WTC11 (cell line): Measurements from ENCODE around the gene SRGAP2B. TPM values are rescaled to one million over a fixed set of nuclear protein-coding genes. Genes with fewer than 3 reads are reported as not detected.
"Not testable (repeated sequence)": the region's sequence is repeated elsewhere in the genome, so short reads cannot be mapped to it uniquely, and the experiment has no call there.

ENCODE experiments used
- ATAC-seq: fragments of 200-7000 bp; cut with Tn5 transposase; 2 replicates; pipeline ENCODE4 v1.10.0; 2021; ENCODE audit warnings: mild to moderate bottlenecking, moderate library complexity
- CTCF ChIA-PET: fragments of 300-600 bp; sonication (Branson Sonifier 250); formaldehyde crosslinking; loops from one replicate; lab custom pipeline; 2021; ENCODE audit warnings: antibody characterized with exemption; lab: Charles Lee
- POLR2A ChIA-PET: fragments of 350-600 bp; sonication (Branson Sonifier 250); formaldehyde crosslinking; loops from one replicate; lab custom pipeline; 2021; ENCODE audit warnings: antibody characterized with exemption; lab: Charles Lee
- DNase-seq: peaks from one replicate; pipeline ENCODE4 v3.0.0; 2021; ENCODE audit warnings: low spot score
- H3K27ac Mint-ChIP-seq: 2 replicates; pipeline ENCODE4 v1.8.0; 2021; ENCODE audit warnings: mixed read lengths
- H3K27me3 Mint-ChIP-seq: 2 replicates; pipeline ENCODE4 v1.8.0; 2021; ENCODE audit warnings: low read depth, mild to moderate bottlenecking, moderate library complexity, mixed read lengths
- H3K36me3 Mint-ChIP-seq: 2 replicates; pipeline ENCODE4 v1.8.0; 2021; ENCODE audit warnings: mixed read lengths
- H3K4me1 Mint-ChIP-seq: 2 replicates; pipeline ENCODE4 v1.8.0; 2022; ENCODE audit warnings: mixed read lengths
- H3K4me3 Mint-ChIP-seq: 2 replicates; pipeline ENCODE4 v1.8.0; 2021; ENCODE audit warnings: mild to moderate bottlenecking, moderate library complexity, mixed read lengths
- H3K9me3 Mint-ChIP-seq: 2 replicates; pipeline ENCODE4 v1.8.0; 2021; ENCODE audit warnings: mixed read lengths
- FOXK1 ChIP-seq: sonication (generic); formaldehyde crosslinking; IDR thresholded peaks from 2 replicates; pipeline ENCODE4 v1.8.0; 2022; ENCODE audit warnings: mild to moderate bottlenecking, moderate library complexity, missing genetic modification reagents
- total RNA-seq: library from RNA; stranded (reverse); gene quantifications from 3 replicates; pipeline ENCODE4 v1.2.3, GENCODE V29; 2021

SRGAP2B gene
- total RNA-seq, 1 experiment from 2014 or later = 64.8 TPM

GRCh38 chr1:145115587-145116493 lies 20.7 kb upstream of the SRGAP2B start:
- H3K27ac Mint-ChIP-seq, POLR2A ChIA-PET, CTCF ChIA-PET, H3K4me1 Mint-ChIP-seq, H3K9me3 Mint-ChIP-seq, H3K36me3 Mint-ChIP-seq, H3K27me3 Mint-ChIP-seq, DNase-seq, ATAC-seq, H3K4me3 Mint-ChIP-seq: not testable (repeated sequence)

- ATAC-seq, H3K4me3 Mint-ChIP-seq, H3K27ac Mint-ChIP-seq, POLR2A ChIA-PET, H3K36me3 Mint-ChIP-seq, H3K9me3 Mint-ChIP-seq, DNase-seq, H3K4me1 Mint-ChIP-seq, H3K27me3 Mint-ChIP-seq, CTCF ChIA-PET: not testable (repeated sequence)
Measured at GRCh38 chr1:145114560-145115057, 19.5 kb upstream of the SRGAP2B start.

GRCh38 chr1:145112703-145113102 lies 17.6 kb upstream of the SRGAP2B start:
- not testable (repeated sequence) for H3K4me3 Mint-ChIP-seq

GRCh38 chr1:145111674-145112073 lies 16.5 kb upstream of the SRGAP2B start:
- ATAC-seq, CTCF ChIA-PET, H3K36me3 Mint-ChIP-seq, H3K9me3 Mint-ChIP-seq, DNase-seq, H3K27me3 Mint-ChIP-seq, H3K27ac Mint-ChIP-seq, H3K4me1 Mint-ChIP-seq, H3K4me3 Mint-ChIP-seq, POLR2A ChIA-PET: not testable (repeated sequence)

More at GRCh38 chr1:145112703-145113102, 17.6 kb upstream of the SRGAP2B start:
- DNase-seq, H3K27me3 Mint-ChIP-seq, H3K36me3 Mint-ChIP-seq, H3K27ac Mint-ChIP-seq, POLR2A ChIA-PET, H3K4me1 Mint-ChIP-seq, CTCF ChIA-PET, H3K9me3 Mint-ChIP-seq: not testable (repeated sequence)
- peak; percentile 47; the same call in 1 of the 2 replicates for ATAC-seq

GRCh38 chr1:145103294-145103693 lies 8.2 kb upstream of the SRGAP2B start:
- ATAC-seq, H3K9me3 Mint-ChIP-seq, H3K27me3 Mint-ChIP-seq, CTCF ChIA-PET, DNase-seq, H3K4me3 Mint-ChIP-seq, H3K4me1 Mint-ChIP-seq, H3K36me3 Mint-ChIP-seq, H3K27ac Mint-ChIP-seq, POLR2A ChIA-PET: not testable (repeated sequence)

GRCh38 chr1:145101725-145102124 lies 6.6 kb upstream of the SRGAP2B start:
- H3K27ac Mint-ChIP-seq, POLR2A ChIA-PET, CTCF ChIA-PET, ATAC-seq, H3K27me3 Mint-ChIP-seq, H3K4me1 Mint-ChIP-seq, H3K36me3 Mint-ChIP-seq, H3K9me3 Mint-ChIP-seq, DNase-seq, H3K4me3 Mint-ChIP-seq: not testable (repeated sequence)

GRCh38 chr1:145094655-145095211 lies 395 bp downstream of the SRGAP2B start:
- H3K9me3 Mint-ChIP-seq, H3K27me3 Mint-ChIP-seq, CTCF ChIA-PET, POLR2A ChIA-PET, H3K27ac Mint-ChIP-seq, H3K36me3 Mint-ChIP-seq, H3K4me1 Mint-ChIP-seq: not testable (repeated sequence)
- H3K4me3 Mint-ChIP-seq = peak overlapping the region; percentile 46
- ATAC-seq (peak; percentile 0; the same call in 1 of the 2 replicates), DNase-seq (peak; percentile 8)

DNA sequence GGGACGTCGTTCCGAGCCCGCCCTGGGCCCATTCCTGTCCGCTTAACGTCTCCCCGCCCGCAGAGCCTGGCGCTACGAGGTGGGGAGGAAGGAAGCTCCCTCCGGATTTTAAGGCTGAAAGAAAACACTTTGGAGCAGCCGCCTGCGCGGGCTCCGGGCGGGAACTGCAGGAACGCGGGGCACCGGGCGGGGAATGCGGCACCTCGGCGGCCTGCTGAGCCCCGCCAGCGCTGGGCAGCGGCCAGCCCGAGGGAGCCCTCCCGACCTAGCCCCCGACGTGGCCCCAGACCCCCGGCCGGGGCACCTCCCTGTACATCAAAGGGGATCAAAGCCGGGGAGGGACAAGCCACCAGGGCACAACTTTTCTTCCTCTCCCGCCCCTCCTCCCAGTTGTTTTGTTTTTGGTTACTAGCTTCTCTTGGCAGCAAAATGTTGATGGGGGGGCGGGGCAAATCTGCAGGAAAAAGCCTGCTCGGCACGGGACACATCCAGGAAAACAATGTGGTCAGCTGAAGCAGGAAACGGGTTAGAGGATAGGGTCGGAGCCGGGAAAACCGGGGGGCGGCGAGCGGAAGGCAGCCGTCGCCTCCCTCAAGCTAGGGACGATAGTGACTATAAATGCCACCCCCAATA lies 1.5 kb downstream of the SRGAP2B start:
- H3K27me3 Mint-ChIP-seq, ATAC-seq, CTCF ChIA-PET, POLR2A ChIA-PET, H3K9me3 Mint-ChIP-seq: not testable (repeated sequence)
- peak; percentile 78 for DNase-seq
- Mint-ChIP-seq H3K27ac (peak overlapping the region; percentile 70; the same call in 1 of the 2 replicates), H3K4me3 (peak overlapping the region; percentile 84)
- TF ChIP-seq FOXK1 = 0 out of 2 replicates have a peak, but pooled peaks have one; percentile 16
- TF ChIP-seq, all 79 proteins: peak for 1; not testable (repeated sequence) for 78
- not testable (repeated sequence) for H3K36me3 Mint-ChIP-seq, H3K4me1 Mint-ChIP-seq

DNA sequence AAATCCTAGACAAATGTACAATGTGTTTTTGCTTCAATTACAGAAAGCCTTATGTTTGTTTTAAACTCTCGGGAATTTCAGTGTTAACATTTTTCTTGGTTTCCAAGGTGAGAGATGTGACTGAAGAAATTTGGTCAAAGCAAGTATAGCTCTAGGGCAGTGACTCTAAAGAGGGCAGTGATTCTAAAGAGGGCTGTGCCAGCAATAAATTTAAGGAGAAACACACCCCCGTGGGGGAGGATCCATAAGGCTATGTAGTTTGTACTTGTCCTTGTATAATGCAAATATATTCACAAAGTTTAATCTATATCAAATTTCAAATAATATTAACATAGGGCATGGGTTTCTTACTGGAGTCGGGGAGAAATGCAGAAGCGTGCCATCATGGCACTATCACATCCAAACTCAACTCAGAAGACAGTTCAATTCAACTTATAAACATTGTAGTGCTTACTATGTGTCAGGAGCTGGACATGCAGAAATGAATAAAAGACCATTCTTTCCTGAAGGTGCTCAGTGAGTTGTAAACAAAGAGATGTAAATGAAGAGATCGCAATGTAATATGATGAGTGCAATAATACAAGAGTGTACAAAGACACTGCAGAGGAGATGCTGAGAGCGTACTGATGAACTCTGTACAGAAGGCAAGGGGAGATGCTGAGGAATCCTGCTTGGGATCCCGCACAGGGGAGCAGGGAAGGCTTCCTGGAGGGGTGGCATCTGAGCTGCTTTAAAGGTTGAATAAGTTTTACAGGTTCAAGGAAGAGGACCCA lies 12.5 kb downstream of the SRGAP2B start:
- POLR2A ChIA-PET, H3K4me3 Mint-ChIP-seq, H3K27me3 Mint-ChIP-seq, DNase-seq, H3K27ac Mint-ChIP-seq, H3K9me3 Mint-ChIP-seq, H3K4me1 Mint-ChIP-seq, H3K36me3 Mint-ChIP-seq, ATAC-seq, CTCF ChIA-PET: not testable (repeated sequence)

DNA sequence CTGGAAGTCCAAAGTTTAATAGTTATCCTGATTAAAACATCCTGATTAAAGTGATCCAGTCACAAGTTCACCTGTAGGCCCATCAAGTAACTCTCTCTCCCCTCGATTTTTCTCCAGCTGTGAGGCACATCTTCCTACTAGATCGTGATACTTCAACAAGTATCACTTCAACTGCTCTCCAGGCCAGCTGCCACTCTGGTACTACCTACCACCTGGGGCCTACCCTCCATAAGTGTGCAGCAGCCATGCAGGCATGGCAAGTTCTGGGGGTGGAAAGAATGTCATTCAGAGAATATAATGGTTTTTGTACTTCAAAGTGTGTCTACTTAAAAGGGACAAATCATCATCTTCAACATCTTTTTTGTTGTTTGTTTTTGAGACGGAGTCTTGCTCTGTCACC lies 14.9 kb downstream of the SRGAP2B start:
- H3K27me3 Mint-ChIP-seq, H3K4me1 Mint-ChIP-seq, H3K4me3 Mint-ChIP-seq, POLR2A ChIA-PET, H3K27ac Mint-ChIP-seq, DNase-seq, H3K9me3 Mint-ChIP-seq, CTCF ChIA-PET, ATAC-seq, H3K36me3 Mint-ChIP-seq: not testable (repeated sequence)

DNA sequence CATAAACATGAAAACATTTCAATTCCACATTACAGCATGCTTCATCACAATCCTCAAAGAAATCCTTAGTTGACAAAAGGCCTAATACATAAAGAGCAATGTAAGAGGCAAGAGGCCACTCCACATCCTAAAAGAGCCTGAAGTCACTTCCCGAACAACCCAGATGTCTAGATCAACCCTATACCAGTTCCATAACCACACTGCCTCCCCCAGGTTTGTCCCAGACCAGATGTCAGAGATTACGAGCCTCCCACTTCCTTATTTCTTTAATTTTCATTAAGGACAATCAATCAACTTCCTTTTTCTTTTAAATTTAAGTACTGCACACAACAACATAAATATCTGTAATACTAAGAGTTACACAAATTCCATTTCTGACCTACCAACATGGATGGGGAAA lies 15.4 kb downstream of the SRGAP2B start:
- H3K36me3 Mint-ChIP-seq, H3K4me3 Mint-ChIP-seq, DNase-seq, H3K9me3 Mint-ChIP-seq, CTCF ChIA-PET, H3K27ac Mint-ChIP-seq, POLR2A ChIA-PET, ATAC-seq, H3K4me1 Mint-ChIP-seq, H3K27me3 Mint-ChIP-seq: not testable (repeated sequence)
